Neural cell (in vitro differentiated cells): ENCODE data around the gene TLNRD1. TPM values are rescaled to one million over a fixed set of nuclear protein-coding genes. Genes with fewer than 3 reads are reported as not detected.

Experiments
- H2AFZ ChIP-seq: fragments of 200-600, 300-800 bp; sonication (generic), shearing (Covaris generic); 2 replicates; pipeline ENCODE4 v1.6.0; 2014; ENCODE audit warnings: low read depth, mild to moderate bottlenecking, antibody characterized with exemption, low read length, moderate library complexity
- H3F3A ChIP-seq: fragments of 200-600 bp; shearing (Covaris generic); 2 replicates; pipeline ENCODE4 v1.6.1; 2016; ENCODE audit warnings: mild to moderate bottlenecking, moderate library complexity, mixed read lengths, antibody characterized with exemption, low read length; ENCODE audit not compliant: insufficient read depth, poor library complexity, severe bottlenecking
- H3K27ac ChIP-seq: fragments of 200-600, 300-800 bp; sonication (generic), shearing (Covaris generic); 2 replicates; pipeline ENCODE4 v1.5.1; 2014; ENCODE audit warnings: mild to moderate bottlenecking, low read length, moderate library complexity
- H3K27me3 ChIP-seq: fragments of 300-800, 200-600 bp; sonication (generic), shearing (Covaris generic); 2 replicates; pipeline ENCODE4 v1.6.0; 2014; ENCODE audit warnings: mild to moderate bottlenecking, low read depth, low read length, moderate library complexity; ENCODE audit not compliant: insufficient read depth
- H3K36me3 ChIP-seq: fragments of 300-800, 200-600 bp; sonication (generic), shearing (Covaris generic); 2 replicates; pipeline ENCODE4 v1.5.1; 2014; ENCODE audit warnings: mild to moderate bottlenecking, antibody characterized with exemption, low read length, moderate library complexity; ENCODE audit not compliant: insufficient read depth
- H3K4me2 ChIP-seq: fragments of 300-800, 200-600 bp; sonication (generic), shearing (Covaris generic); 2 replicates; pipeline ENCODE4 v1.6.0; 2014; ENCODE audit warnings: mild to moderate bottlenecking, low read length
- H3K4me3 ChIP-seq: fragments of 300-800, 200-600 bp; sonication (generic), shearing (Covaris generic); 2 replicates; pipeline ENCODE4 v1.5.1; 2014; ENCODE audit warnings: mild to moderate bottlenecking, low read length, moderate library complexity
- H3K79me2 ChIP-seq: fragments of 200-600 bp; shearing (Covaris generic); replicated peaks from 2 replicates; pipeline ENCODE4 v1.6.0; 2014; ENCODE audit warnings: mild to moderate bottlenecking, low read length, moderate library complexity; ENCODE audit not compliant: insufficient read depth
- H3K9ac ChIP-seq: fragments of 300-800, 200-600 bp; sonication (generic), shearing (Covaris generic); 2 replicates; pipeline ENCODE4 v1.6.1; 2016; ENCODE audit warnings: mild to moderate bottlenecking, low read length, mixed read lengths
- H3K9me2 ChIP-seq: fragments of 200-600 bp; shearing (Covaris generic); 2 replicates; pipeline ENCODE4 v1.6.1; 2016; ENCODE audit warnings: mild to moderate bottlenecking, low read length, mixed read lengths; ENCODE audit not compliant: insufficient read depth
- H3K9me3 ChIP-seq: fragments of 200-600, 300-800 bp; sonication (generic), shearing (Covaris generic); 2 replicates; pipeline ENCODE4 v1.6.1; 2016; ENCODE audit warnings: mild to moderate bottlenecking, mixed run types, low read length, moderate library complexity, mixed read lengths
- H4K20me1 ChIP-seq: fragments of 200-600 bp; shearing (Covaris generic); 2 replicates; pipeline ENCODE4 v1.6.1; 2016; ENCODE audit warnings: mild to moderate bottlenecking, mixed run types; ENCODE audit not compliant: insufficient read depth
- CTCF ChIP-seq: fragments of 450-650 bp; IDR thresholded peaks from 2 replicates; pipeline ENCODE4 v1.5.1; 2014; ENCODE audit warnings: antibody characterized with exemption, mild to moderate bottlenecking, moderate library complexity; ENCODE audit not compliant: poor library complexity, severe bottlenecking
- EP300 ChIP-seq: fragments of 450-650 bp; conservative IDR thresholded peaks from 2 replicates; pipeline ENCODE4 v1.6.1; 2014; ENCODE audit warnings: antibody characterized with exemption, mild to moderate bottlenecking, moderate library complexity; ENCODE audit not compliant: poor library complexity, severe bottlenecking
- EZH2 ChIP-seq: fragments of 200-600, 300-800 bp; shearing (Covaris generic), sonication (generic); IDR thresholded peaks from 2 replicates; pipeline ENCODE4 v1.6.1; 2014; ENCODE audit warnings: antibody characterized with exemption, low read length, borderline replicate concordance, mild to moderate bottlenecking; ENCODE audit not compliant: insufficient read depth, poor library complexity, severe bottlenecking
- MXI1 ChIP-seq: fragments of 450-650 bp; conservative IDR thresholded peaks from 2 replicates; pipeline ENCODE4 v1.6.1; 2014; ENCODE audit warnings: antibody characterized with exemption, mild to moderate bottlenecking; ENCODE audit not compliant: poor library complexity, severe bottlenecking
- POLR2AphosphoS5 ChIP-seq: IDR thresholded peaks from 2 replicates; pipeline ENCODE4 v1.6.1; 2012
- RAD21 ChIP-seq: fragments of 450-650 bp; conservative IDR thresholded peaks from 2 replicates; pipeline ENCODE4 v1.6.1; 2014; ENCODE audit warnings: antibody characterized with exemption, mild to moderate bottlenecking, moderate library complexity
- REST ChIP-seq: IDR thresholded peaks from 2 replicates; pipeline ENCODE4 v1.6.1; 2012; ENCODE audit warnings: borderline replicate concordance
- SMC3 ChIP-seq: fragments of 450-650 bp; conservative IDR thresholded peaks from 2 replicates; pipeline ENCODE4 v1.6.1; 2014; ENCODE audit warnings: antibody characterized with exemption, mild to moderate bottlenecking, moderate library complexity; ENCODE audit not compliant: poor library complexity
- TAF1 ChIP-seq: IDR thresholded peaks from 2 replicates; pipeline ENCODE4 v1.6.1; 2012; ENCODE audit warnings: low read depth
- polyA plus RNA-seq: library from polyadenylated mRNA; depleted of rRNA; stranded (reverse); fragments of >200 nt; gene quantifications from 2 replicates; pipeline ENCODE4 v1.2.3, GENCODE V29; 2014

The TLNRD1 gene
- polyA plus RNA-seq, 1 donor from 2014 or later: 8.2 TPM

DNA sequence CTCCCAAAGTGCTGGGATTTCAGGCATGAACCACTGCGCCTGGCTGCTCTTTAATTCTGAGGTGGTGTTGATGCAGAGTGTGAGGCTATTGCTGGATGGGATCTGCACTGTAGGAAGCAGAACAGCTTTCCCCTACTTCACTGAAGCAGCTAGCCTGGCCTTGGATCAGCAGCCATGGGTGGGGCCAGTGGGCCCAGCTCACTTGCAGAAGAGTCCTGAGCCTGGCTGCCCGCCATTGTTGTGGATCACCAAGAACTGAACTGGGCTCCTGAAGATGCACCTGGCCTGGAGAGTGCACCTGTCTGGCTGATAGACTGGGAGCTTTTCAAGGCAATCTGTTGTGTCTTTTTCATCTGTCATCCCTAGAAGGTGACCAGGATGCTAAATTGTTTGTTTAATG is 11.9 kb downstream of the TLNRD1 start:
- Histone ChIP-seq H3K27me3 (no peaks in the 10 kb centered on the region), H3K9me3 (no peaks in the 10 kb centered on the region), H3K4me2 (no peak overlapping the region), H2AFZ (no peak overlapping the region), H4K20me1 (no peaks in the 10 kb centered on the region), H3K27ac (no peak overlapping the region), H3K36me3 (no peaks in the 10 kb centered on the region), H3K79me2 (no peaks in the 10 kb centered on the region), H3K4me3 (no peak overlapping the region), H3K9ac (no peak overlapping the region), H3F3A (no peaks in the 10 kb centered on the region), H3K9me2 (no peaks in the 10 kb centered on the region)
- TF ChIP-seq SMC3 (no peak), POLR2AphosphoS5 (no peak), REST (no peak), MXI1 (no peak), EP300 (no peak), TAF1 (no peak), CTCF (no peak), EZH2 (no peak), RAD21 (no peak)

DNA sequence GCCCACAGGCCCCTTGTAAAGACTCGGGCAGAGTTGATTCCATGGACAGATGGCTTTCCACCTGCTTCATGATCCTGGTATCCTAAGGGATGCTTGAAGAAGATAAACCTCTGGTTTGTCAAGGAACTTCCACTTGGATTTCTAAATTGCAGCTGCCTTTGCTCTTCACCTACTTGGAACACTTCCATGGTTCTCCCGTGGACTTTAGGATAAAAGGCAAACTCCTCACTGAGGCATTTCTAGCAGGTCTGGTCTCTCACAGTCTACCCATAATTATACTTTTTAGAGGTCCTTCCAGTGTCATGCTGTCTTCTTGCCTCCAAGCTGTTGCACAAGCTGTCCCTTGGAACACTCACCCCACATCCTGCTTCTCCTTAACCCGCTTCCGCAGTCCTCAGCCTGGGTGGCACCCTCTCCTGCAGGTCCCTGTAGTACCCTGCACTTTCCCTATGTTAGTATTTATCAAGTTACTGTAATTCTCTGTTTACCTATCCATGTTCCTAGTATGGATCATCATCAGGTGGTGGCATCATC is 12.7 kb downstream of the TLNRD1 start:
- TF ChIP-seq REST (no peak), CTCF (no peak), MXI1 (no peak), TAF1 (no peak)

More for the DNA sequence above, 12.7 kb downstream of the TLNRD1 start:
- no peaks in the 10 kb centered on the region for H3F3A ChIP-seq
- no peaks in the 10 kb centered on the region for H4K20me1 ChIP-seq
- H3K36me3 ChIP-seq: no peaks in the 10 kb centered on the region
- no peak overlapping the region for H3K4me2 ChIP-seq
- no peak overlapping the region for H3K4me3 ChIP-seq
- H3K9me3 ChIP-seq: no peaks in the 10 kb centered on the region
- no peaks in the 10 kb centered on the region for H3K79me2 ChIP-seq
- H3K27me3 ChIP-seq: no peaks in the 10 kb centered on the region
- H3K9ac ChIP-seq: no peak overlapping the region
- H3K27ac ChIP-seq: no peak overlapping the region
- no peak overlapping the region for H2AFZ ChIP-seq
- H3K9me2 ChIP-seq: no peaks in the 10 kb centered on the region
